Amygdala (tissue), 56 donors: ENCODE measurements around the gene IL22RA1.

Experiments
- DNase-seq, 56 donors: peaks; one replicate each; lab custom pipeline; 2025; lab: John Stamatoyannopoulos, UW

IL22RA1 gene

DNA sequence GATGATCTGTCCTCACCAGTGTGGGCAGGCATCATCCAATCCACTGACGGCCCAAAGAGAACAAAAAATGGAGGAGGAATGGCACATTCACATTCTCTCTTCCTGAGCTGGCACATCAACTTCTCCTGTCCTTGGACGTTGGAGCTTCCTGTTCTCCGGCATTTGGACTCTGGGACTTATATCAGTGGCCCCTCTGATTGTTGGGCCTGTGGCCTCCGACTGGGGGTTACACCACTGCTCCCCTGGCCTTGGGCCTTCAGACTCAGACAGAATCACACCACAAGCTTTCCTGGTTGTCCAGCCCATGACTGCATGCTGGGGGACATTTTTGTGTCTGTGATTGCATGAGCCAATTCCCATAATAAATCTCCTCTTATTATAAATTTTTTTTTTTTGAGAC, 24.1 kb upstream of the IL22RA1 start:
- DNase-seq, result no peak

GRCh38 chr1:24165500-24165899, 22.6 kb upstream of the IL22RA1 start:
- no peak for DNase-seq

DNA sequence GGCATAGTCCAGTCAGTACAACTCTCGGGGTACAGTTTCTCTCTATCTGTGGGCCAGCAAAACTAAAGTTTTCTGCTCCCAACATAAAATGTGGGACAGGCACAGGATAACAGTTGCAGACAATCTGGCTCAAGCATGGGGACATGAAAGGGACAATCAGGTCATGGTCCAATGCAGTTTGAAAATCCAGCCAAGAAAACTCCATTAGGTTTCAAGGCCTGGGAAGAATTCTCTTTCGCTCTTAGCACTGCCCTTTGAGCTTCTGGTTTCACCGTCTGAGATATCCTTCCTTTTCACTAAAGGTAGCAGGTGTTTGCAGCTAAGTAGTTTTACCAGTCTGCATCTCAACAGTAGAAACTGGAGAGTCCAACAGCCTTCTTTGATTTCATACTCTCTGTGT, 21.1 kb upstream of the IL22RA1 start:
- DNase-seq, result no peak

- DNase-seq, result no peak
Observed at GRCh38 chr1:24162201-24162600, 19.3 kb upstream of the IL22RA1 start.

GRCh38 chr1:24161270-24161669, 18.3 kb upstream of the IL22RA1 start:
- no peak for DNase-seq

DNA sequence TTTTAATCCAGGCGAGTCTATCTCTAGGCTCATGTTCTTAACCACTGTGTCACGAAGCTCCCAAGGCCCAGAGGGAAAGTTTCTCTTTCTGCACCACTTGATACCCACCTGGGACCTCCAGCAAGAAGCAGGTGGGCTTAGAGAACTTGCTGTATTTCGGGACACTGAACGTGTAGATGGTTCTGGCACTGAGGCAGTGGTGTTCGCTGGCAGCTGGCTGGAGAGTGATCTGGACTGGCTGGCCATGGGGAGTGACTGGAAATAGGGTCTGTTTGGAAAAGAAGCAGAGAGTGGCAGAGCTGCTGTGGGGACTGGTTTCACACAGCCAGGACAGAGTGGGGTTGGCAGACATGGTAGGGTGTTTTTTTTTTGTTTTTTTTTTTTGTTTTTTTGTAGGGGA, 16.4 kb upstream of the IL22RA1 start:
- no peak for DNase-seq

DNA sequence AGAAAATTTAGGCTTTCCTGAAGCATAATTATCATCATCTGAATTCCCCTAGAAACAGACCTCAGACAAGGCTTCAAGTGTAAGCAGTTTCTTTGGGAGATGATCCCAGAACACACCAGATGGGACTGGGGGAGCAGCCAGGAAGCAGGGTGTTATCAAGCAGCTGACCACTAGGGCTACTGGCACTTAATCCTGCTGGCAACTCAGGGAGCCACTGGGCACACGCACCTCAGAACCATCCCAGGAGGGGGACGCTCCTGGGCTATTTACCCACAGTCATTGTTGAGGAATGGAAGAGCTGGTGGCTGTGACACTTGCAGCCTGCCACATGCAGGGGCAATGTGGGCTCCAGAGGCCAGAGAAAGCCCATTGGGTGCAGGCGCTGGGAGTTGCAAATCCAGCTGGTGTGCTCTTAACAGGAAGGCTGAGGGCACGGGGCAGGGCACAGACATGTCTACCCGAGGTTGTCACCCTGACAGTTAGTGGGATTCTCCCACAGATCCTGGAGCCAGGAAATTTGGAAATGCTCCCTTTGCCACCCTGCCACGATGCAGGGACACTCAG, 15.1 kb upstream of the IL22RA1 start:
- no peak for DNase-seq

DNA sequence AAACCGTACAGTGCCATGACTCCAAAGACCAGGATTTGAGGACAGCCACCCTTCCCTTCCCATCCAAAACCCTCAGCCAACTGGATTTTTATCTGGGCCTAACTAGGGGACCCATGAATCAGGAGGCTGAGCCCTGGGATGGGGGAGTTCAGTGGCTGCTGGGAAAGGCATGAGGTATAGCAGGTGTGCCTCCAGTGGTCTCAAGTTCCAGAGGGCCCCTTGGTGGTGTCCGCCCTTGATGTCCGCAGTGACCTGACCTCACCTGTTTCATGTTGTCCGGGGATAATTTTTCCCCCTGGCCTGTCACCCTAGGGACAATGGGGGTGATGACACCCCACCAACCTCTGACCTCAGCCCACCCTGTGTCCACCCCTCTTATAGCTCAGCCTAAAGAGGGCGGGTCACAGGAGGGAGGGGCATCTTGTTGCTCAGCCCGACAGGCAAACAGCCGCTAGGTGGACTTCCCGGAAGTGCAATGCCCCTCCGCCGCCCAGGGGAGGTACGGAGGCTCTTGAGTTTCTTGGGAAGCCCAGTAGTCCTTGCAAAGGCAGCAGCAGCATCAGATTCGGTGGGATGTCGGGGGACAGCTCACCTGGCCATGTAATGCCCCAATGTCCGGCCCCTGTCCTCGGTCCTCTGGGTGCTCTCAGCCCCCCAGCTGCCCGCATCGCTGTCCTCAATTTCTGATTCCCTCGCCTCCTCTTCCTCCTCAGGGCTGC, 13.8 kb upstream of the IL22RA1 start:
- no peak for DNase-seq

- no peak for DNase-seq
Observed at GRCh38 chr1:24155011-24155782, 12.3 kb upstream of the IL22RA1 start.

GRCh38 chr1:24154215-24154614, 11.3 kb upstream of the IL22RA1 start:
- DNase-seq, result no peak

GRCh38 chr1:24152631-24153494, 9.9 kb upstream of the IL22RA1 start:
- no peak for DNase-seq

DNA sequence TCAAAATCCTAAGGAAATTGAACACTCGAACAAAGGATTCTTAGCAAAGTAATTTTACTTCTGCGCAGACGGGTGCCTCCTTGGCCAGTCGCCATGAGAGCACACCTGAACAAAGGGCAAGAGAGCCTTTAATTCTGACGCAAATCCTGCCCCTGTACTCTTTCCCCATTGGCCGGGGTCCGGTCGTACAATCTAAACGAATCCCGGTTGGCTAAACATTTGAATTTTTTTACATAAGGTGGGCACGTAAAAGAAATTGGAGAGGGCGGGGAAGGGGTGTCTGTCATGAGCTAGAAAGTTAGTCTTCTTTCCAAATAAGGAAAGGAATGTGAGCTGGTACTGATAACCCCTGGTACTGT, 8.2 kb upstream of the IL22RA1 start:
- DNase-seq, result no peak

DNA sequence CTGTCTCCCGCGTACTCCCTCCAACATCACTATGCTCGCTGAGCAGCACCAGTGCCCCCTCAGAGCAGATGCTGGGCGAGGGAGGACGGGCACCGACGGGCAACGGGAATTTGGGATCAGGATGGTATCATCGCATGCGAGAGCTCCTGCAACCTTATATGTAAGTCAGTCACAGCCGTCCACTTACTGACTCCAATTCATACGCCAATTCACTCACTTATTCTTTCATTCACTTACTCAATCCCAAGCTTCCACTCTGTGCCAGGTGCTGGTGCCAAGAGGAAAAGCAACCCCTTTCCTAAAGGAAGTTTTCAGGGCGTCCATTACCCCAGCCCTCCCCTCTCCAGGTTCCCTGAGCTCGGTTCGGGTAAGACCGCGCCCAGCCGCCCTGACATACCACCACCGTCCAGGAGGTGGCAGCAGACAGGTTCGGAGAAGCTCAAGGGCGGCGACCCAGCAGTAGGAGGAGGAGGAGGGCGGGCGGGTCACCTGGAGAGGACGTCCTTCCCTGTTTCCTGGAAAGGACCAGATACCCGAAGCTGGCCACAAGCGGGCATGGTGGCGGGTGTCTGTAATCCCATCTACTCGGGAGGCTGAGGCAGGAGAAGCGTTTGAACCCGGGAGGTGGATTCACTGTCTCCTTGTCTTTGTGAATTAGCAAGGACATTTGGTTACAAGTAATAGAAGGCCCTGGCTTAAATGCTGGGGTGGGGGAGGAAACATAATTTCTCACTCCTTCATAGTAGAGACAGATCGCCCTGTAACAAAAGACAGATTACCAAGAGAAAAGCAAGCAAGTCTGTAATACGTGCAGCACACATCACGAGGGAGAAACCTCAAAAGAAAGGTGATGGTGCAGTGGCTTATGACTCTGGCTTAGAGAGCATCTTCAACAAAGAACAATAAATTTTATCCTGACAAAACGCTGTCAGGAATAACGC, 7.6 kb upstream of the IL22RA1 start:
- peak in 53 of 56 donors; percentile 4 to 80 (median 38) for DNase-seq

- DNase-seq, result no peak
Observed at GRCh38 chr1:24149866-24150233, 6.9 kb upstream of the IL22RA1 start.

- no peak for DNase-seq
Observed at GRCh38 chr1:24147816-24148215, 4.9 kb upstream of the IL22RA1 start.

GRCh38 chr1:24147194-24147593, 4.3 kb upstream of the IL22RA1 start:
- no peak for DNase-seq

- peak in 2 of 56 donors; percentile 9 to 13 for DNase-seq
Observed at GRCh38 chr1:24141311-24141997, 1.5 kb downstream of the IL22RA1 start.

GRCh38 chr1:24140741-24141181, 2.2 kb downstream of the IL22RA1 start:
- no peak for DNase-seq

DNA sequence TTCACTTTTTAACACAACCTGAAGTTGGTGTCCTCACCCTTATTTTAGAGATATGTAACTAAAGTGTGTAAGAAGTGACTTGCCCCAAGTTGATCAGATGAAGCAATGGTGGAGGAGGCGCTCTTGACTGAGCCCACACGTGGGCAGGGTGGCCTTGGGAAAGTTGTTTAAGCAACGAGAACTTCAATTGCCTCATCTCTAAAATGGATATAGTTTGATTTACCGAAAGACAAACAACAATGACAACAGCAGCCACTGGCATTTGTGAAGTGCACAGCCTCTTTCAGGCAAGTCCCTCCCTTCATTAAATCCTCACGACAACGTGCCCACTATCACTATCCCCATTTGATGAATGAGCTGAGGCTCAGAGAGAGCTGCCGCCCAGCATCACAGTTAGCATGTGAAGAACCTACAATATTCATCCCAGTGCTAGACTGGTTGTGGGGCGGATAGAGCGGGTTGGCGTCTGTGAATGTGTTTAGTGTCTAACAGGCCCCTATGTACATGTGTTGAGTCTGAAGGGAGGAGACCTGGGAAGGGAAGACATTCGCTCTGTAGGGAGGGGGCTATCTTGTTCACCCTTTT, 3.0 kb downstream of the IL22RA1 start:
- DNase-seq, result no peak
